Fibroblast of lung (primary cell): ENCODE measurements around the gene RABGAP1L.

Experiments used
- EZH2 ChIP-seq: IDR thresholded peaks from 2 replicates; pipeline ENCODE4 v1.5.1; 2012; ENCODE audit warnings: low read length, control low read depth, mild to moderate bottlenecking; ENCODE audit errors: missing control alignments
- TF ChIP-seq, protein P1 (sequence below), 2 donors: IDR thresholded peaks in 1 of 2; conservative IDR thresholded peaks in 1 of 2; 1 replicate in 1 of 2; 2 replicates in 1 of 2; pipeline ENCODE4 v1.5.1; 2011 to 2012; ENCODE audit warnings: low read length in 2 of 2, control low read depth in 1 of 2, inconsistent platforms in 1 of 2, low read depth in 1 of 2, mild to moderate bottlenecking in 1 of 2

DNA sequence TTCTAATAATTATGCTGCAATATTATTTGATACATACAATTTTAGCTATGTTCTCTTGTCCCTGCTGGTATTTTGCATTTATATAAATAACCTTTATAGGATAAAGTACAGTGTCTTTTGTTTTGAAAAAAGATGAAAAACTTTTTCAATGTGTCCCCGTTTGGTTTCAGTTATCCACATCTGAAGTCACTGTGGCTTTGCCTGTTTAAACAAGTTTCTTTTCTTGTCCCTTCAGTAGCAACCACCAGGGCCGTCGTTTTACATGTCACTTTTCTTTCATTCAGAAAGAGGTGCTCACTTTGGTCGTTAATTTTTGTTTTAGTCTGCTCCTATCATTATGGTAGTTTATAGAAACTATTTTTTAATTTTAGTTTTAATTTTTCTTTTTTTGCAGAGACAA lies 41.4 kb downstream of the RABGAP1L start:
- TF ChIP-seq, protein P1, sequence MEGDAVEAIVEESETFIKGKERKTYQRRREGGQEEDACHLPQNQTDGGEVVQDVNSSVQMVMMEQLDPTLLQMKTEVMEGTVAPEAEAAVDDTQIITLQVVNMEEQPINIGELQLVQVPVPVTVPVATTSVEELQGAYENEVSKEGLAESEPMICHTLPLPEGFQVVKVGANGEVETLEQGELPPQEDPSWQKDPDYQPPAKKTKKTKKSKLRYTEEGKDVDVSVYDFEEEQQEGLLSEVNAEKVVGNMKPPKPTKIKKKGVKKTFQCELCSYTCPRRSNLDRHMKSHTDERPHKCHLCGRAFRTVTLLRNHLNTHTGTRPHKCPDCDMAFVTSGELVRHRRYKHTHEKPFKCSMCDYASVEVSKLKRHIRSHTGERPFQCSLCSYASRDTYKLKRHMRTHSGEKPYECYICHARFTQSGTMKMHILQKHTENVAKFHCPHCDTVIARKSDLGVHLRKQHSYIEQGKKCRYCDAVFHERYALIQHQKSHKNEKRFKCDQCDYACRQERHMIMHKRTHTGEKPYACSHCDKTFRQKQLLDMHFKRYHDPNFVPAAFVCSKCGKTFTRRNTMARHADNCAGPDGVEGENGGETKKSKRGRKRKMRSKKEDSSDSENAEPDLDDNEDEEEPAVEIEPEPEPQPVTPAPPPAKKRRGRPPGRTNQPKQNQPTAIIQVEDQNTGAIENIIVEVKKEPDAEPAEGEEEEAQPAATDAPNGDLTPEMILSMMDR (conservative IDR thresholded peaks at IDR 0.05 in 1 of 2, IDR thresholded peaks at IDR 0.05 in 1 of 2; ENCODE audit: low read depth in 1 of 2, low read length in 2 of 2): no peak
- no peak for TF ChIP-seq EZH2
